ENCODE measurements around the gene TAF10. TPM values are rescaled to one million over a fixed set of nuclear protein-coding genes. Genes with fewer than 3 reads are reported as not detected.

The TAF10 gene
- 100 to 1,000 TPM; 159 to 161 TPM for total RNA-seq

DNA sequence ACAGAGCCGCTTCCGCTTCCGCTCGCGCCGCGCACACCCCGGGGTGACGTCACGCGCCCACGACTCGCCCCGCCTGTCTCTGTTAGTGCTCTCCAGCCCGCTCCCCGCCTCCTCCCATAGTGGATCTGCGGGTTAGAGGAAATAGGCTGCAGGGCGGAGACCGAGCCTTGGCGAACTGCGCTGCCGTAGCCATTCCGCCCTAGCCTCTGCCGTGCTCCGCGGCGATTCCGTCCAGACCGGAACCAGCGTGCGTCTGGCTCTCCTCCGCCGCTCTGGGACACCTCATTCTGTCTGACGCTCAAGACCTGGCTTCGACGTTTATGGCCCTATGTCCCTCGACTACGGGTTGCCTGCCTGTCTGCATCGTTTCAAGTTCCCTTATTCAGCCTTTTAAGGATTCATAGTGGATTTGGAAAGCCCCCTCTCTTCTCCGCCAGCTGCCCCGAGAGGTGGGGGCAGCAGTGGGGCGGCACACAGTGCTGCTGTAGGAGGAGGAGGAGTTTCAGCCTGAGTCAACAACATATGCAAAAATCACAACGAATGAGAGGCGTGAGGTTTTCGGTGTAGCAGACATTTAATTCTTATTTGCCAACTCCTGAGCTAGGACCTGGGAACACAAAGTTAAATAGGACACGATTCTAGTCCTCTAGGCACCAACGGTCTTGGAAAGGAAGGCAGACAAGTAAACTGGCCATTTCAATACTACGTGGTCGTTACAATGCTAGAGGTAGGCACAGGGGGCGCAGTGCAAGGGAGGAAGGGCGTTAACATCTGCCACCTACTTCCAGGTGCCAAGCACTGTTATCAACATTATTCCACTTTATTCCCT lies at the start of gene TAF10:
Gene TAF10, minus strand, starts transcription at position 4 of the 829 bp plus-strand sequence. CDS start 27 bp downstream, outside the sequence.
- peak within 1 kb of the TSS; percentile 88 for H3K4me3 Mint-ChIP-seq
- H3K4me1 Mint-ChIP-seq = peaks cover 47% of the 10 kb centered on the region
- no peaks in the 10 kb centered on the region for H3K27me3 Mint-ChIP-seq
- ChIA-PET POLR2A (interaction anchor here (0.7 to 3.6 kb wide), 27 partner anchors 9 to 923 kb away, joined by 3 to 37 read pairs (median 4); partner anchors contain the start of genes APBB1, ARFIP2, ILK and MRPL17), CTCF (interaction anchor here (0.6 to 3.1 kb wide), 15 partner anchors 8 to 234 kb away, joined by 3 to 30 read pairs (median 3); partner anchors contain the start of genes ARFIP2, ILK, MRPL17 and RRP8)
- peak; percentile 96 for DNase-seq
- peak within 1 kb of the TSS; percentile 87 for H3K27ac Mint-ChIP-seq
- H3K36me3 Mint-ChIP-seq (ENCODE audit: low read depth) = peaks cover 59% of the 10 kb centered on the region
- no peaks in the 10 kb centered on the region for H3K9me3 Mint-ChIP-seq

DNA sequence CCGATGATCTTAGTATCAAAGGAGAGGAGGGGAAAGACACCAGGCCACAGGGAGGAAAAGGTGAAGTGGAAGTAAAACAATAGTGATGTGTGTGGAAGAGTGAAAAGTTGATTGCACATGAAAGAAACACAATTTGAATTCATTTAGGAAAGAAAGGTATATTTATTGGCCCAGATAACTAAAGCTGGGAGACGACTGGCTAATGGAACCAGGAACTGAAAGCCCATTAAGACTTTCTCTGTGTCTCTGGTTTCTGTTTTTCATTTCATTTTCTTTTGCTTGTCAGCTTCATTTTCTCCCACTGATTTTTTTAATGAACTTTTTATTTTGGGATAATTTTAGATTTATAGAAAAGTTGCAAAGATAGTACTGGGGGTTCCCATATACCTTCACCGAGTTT lies 48.7 kb upstream of the TAF10 start:
- H3K27ac Mint-ChIP-seq = no peak overlapping the region
- H3K27me3 Mint-ChIP-seq = peaks cover 24% of the 10 kb centered on the region
- H3K36me3 Mint-ChIP-seq (ENCODE audit: low read depth) = no peaks in the 10 kb centered on the region
- peaks cover 7% of the 10 kb centered on the region for H3K4me1 Mint-ChIP-seq
- no peak for DNase-seq
- CTCF ChIA-PET = no interaction called here
- no peak overlapping the region for H3K4me3 Mint-ChIP-seq
- H3K9me3 Mint-ChIP-seq = no peaks in the 10 kb centered on the region
- POLR2A ChIA-PET = interaction anchor here (3.3 kb wide), 1 partner anchor 42 kb away, joined by 15 read pairs; the partner anchor contains the start of gene TPP1

- Mint-ChIP-seq H3K4me3 (no peak overlapping the region), H3K27ac (no peak overlapping the region), H3K9me3 (no peaks in the 10 kb centered on the region), H3K36me3 (ENCODE audit: low read depth) (no peaks in the 10 kb centered on the region), H3K27me3 (peaks cover 21% of the 10 kb centered on the region), H3K4me1 (peaks cover 4% of the 10 kb centered on the region)
- ChIA-PET POLR2A (interaction anchor here (3.3 kb wide), 1 partner anchor 40 kb away, joined by 15 read pairs; the partner anchor contains the start of gene TPP1), CTCF (interaction anchor here (1.2 to 2.2 kb wide), 2 partner anchors 10 to 12 kb away, joined by 3 to 8 read pairs; no protein-coding TSS in a partner anchor)
- DNase-seq = no peak
Observed at GRCh38 chr11:6658647-6659046, 46.6 kb upstream of the TAF10 start.

DNA sequence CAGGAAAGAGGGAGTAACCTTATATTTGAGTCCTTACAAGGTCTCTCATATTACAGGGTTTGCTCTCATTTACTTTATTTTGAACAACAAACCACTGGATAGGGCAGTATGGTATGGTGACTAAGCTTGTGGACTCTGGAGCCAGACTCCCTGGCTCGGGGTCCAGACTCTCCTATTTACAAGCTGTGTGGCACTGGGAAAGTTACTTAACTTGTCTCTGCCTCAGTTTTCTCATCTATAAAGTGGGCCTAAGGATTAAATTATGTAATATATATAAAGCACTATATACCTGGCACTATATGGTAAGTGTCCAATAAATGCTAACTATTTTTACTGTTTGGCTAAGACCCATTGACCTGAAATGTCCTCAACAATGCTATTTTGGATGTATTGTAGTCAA lies 45.3 kb upstream of the TAF10 start:
- Mint-ChIP-seq H3K27me3 (peaks cover 18% of the 10 kb centered on the region), H3K27ac (no peak overlapping the region), H3K9me3 (no peaks in the 10 kb centered on the region), H3K4me1 (peaks cover 3% of the 10 kb centered on the region), H3K4me3 (no peak overlapping the region), H3K36me3 (ENCODE audit: low read depth) (no peaks in the 10 kb centered on the region)
- DNase-seq = no peak
- CTCF ChIA-PET = interaction anchor here (0.9 to 2.2 kb wide), 3 partner anchors 11 to 98 kb away, joined by 3 to 8 read pairs (median 3); partner anchors contain the start of gene TPP1
- POLR2A ChIA-PET = no interaction called here

DNA sequence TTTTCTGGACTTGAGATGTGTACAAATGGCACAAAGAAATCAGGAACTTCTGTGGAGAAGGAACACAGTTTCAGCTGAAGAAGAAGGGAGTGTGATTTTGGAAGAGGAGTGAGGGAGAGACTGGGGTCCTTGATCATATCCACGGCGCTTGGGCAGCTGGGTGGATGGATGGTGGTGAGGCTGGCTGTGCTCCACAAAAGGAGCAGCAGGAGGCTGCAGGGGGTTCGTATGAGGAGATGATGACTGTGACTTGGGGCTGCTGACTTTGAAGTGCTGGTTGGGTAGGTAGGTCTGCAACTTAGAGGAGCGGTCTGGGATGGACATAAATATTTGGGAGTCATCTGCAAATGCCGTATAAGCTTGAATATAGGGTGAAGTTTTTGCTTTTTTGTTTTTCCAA lies 44.9 kb upstream of the TAF10 start:
- Mint-ChIP-seq H3K4me3 (no peak overlapping the region), H3K36me3 (ENCODE audit: low read depth) (no peaks in the 10 kb centered on the region), H3K27me3 (peaks cover 18% of the 10 kb centered on the region), H3K9me3 (no peaks in the 10 kb centered on the region), H3K27ac (no peak overlapping the region), H3K4me1 (peaks cover 3% of the 10 kb centered on the region)
- ChIA-PET POLR2A (no interaction called here), CTCF (interaction anchor here (0.9 to 2.2 kb wide), 4 partner anchors 11 to 98 kb away, joined by 3 to 8 read pairs (median 3); partner anchors contain the start of gene TPP1)
- DNase-seq = no peak

DNA sequence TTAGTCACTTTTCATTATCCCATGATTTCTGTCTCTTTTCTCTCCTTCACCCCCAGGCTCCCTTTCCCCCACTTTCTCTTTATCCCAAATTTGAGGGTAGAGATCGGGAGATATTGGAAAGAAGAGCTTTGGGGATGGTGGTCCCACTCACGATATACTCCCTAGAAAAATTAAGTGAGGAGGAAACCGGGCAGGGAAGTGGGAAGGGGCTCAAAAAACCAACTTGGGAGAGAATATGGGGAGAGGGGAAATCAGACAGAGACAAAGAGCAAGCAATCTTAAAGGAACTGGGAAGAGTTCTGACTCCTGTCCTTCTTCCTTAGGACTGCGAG lies 44.5 kb upstream of the TAF10 start:
- peaks cover 18% of the 10 kb centered on the region for H3K27me3 Mint-ChIP-seq
- H3K27ac Mint-ChIP-seq = no peak overlapping the region
- peaks cover 3% of the 10 kb centered on the region for H3K4me1 Mint-ChIP-seq
- no peak overlapping the region for H3K4me3 Mint-ChIP-seq
- no peaks in the 10 kb centered on the region for H3K9me3 Mint-ChIP-seq
- no peaks in the 10 kb centered on the region for H3K36me3 Mint-ChIP-seq (ENCODE audit: low read depth)
- CTCF ChIA-PET = interaction anchor here (1.0 kb wide), 1 partner anchor 14 kb away, joined by 3 read pairs; no protein-coding TSS in a partner anchor
- POLR2A ChIA-PET = no interaction called here
- no peak for DNase-seq

- H3K9me3 Mint-ChIP-seq = no peaks in the 10 kb centered on the region
- no peak for DNase-seq
- H3K27ac Mint-ChIP-seq = no peak within 1 kb of the TSS
- ChIA-PET POLR2A (no interaction called here), CTCF (interaction anchor here (1.0 kb wide), 1 partner anchor 13 kb away, joined by 3 read pairs; no protein-coding TSS in a partner anchor)
- peak within 1 kb of the TSS; percentile 37 for H3K4me3 Mint-ChIP-seq
- H3K36me3 Mint-ChIP-seq (ENCODE audit: low read depth) = no peaks in the 10 kb centered on the region
- H3K4me1 Mint-ChIP-seq = peaks cover 3% of the 10 kb centered on the region
- H3K27me3 Mint-ChIP-seq = peaks cover 18% of the 10 kb centered on the region
Observed at GRCh38 chr11:6655790-6656583, 44.0 kb upstream of the TAF10 start, which contains the start of gene DCHS1. TSS of gene DCHS1 (minus strand) at chr11:6655809. CDS start at chr11:6641613, 14,196 bp downstream.

GRCh38 chr11:6655020-6655789 lies 43.2 kb upstream of the TAF10 start:
- Mint-ChIP-seq H3K4me1 (peaks cover 3% of the 10 kb centered on the region), H3K9me3 (no peaks in the 10 kb centered on the region), H3K27ac (no peak overlapping the region), H3K4me3 (no peak overlapping the region), H3K27me3 (peaks cover 18% of the 10 kb centered on the region), H3K36me3 (ENCODE audit: low read depth) (no peaks in the 10 kb centered on the region)
- no peak for DNase-seq
- CTCF ChIA-PET = no interaction called here
- POLR2A ChIA-PET = no interaction called here

GRCh38 chr11:6654281-6655019 lies 42.4 kb upstream of the TAF10 start:
- Mint-ChIP-seq H3K36me3 (ENCODE audit: low read depth) (no peaks in the 10 kb centered on the region), H3K9me3 (no peaks in the 10 kb centered on the region), H3K27ac (no peak overlapping the region), H3K4me3 (no peak overlapping the region), H3K27me3 (peaks cover 18% of the 10 kb centered on the region), H3K4me1 (peaks cover 3% of the 10 kb centered on the region)
- no peak for DNase-seq
- CTCF ChIA-PET = no interaction called here
- POLR2A ChIA-PET = no interaction called here

DNA sequence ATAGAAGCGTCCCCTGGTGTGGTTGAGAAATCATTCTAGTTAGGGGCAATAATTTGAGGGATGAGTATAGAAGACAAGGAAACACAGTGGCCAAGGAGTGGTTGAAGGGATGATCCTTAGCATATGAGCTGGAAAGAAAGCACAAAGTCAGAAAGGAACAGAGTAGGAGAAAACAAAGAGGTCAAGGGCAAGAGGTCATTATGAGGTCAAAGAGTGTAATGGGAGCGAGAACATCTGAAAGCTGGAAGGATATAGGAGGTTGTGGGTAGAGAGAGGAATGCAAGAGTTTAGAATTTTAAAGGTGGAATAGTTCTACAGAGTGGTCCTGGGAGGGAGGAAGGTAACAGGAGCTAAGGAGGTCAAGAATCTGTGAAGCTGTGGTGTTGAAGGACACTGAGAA lies 41.6 kb upstream of the TAF10 start:
- no peak for DNase-seq
- peaks cover 18% of the 10 kb centered on the region for H3K27me3 Mint-ChIP-seq
- H3K9me3 Mint-ChIP-seq = no peaks in the 10 kb centered on the region
- POLR2A ChIA-PET = no interaction called here
- H3K36me3 Mint-ChIP-seq (ENCODE audit: low read depth) = no peaks in the 10 kb centered on the region
- H3K4me1 Mint-ChIP-seq = peaks cover 3% of the 10 kb centered on the region
- CTCF ChIA-PET = no interaction called here
- no peak overlapping the region for H3K4me3 Mint-ChIP-seq
- H3K27ac Mint-ChIP-seq = no peak overlapping the region

DNA sequence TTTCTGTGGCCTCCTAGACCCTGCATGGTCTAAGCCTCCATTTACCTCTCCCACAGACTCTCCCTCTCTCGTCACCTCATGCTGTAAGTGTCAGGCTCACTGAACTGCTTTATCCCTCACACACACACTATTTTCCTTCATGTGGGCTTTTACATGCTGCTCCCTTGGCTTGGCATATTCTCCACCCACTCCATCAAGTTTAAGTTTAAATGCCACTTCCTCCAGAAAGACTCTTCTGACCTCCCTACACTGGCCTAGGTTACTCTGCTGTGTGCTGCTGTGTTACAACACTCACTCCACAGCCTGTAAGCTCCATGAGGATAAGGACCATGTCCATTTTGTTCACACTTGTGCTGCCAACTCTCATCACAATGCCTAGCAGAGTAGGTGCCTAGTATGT lies 41.1 kb upstream of the TAF10 start:
- H3K4me3 Mint-ChIP-seq = no peak overlapping the region
- H3K27me3 Mint-ChIP-seq = peaks cover 18% of the 10 kb centered on the region
- H3K9me3 Mint-ChIP-seq = no peaks in the 10 kb centered on the region
- H3K27ac Mint-ChIP-seq = no peak overlapping the region
- no peaks in the 10 kb centered on the region for H3K36me3 Mint-ChIP-seq (ENCODE audit: low read depth)
- peaks cover 3% of the 10 kb centered on the region for H3K4me1 Mint-ChIP-seq
- no peak for DNase-seq
- CTCF ChIA-PET = no interaction called here
- POLR2A ChIA-PET = no interaction called here

DNA sequence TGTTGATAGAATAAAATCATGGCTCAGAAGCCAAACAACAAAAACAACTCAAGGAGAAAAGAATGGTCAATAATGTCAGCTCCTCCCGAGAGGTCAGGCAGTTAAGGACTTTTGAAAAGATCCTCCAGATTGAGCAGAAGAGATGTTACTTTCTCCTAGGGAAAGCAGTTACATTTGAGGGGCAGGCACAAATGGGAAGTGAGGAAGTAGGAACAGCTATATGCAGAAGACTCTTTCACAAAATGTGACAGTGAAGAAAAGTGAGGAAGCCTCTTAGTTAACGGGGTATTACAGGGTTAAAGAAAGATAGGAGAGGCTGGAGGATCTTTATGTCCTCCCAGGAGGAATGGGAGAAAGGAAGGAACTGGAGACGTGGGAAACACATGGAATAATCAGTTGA lies 40.2 kb upstream of the TAF10 start:
- CTCF ChIA-PET = interaction anchor here (0.6 to 1.2 kb wide), 2 partner anchors 33 to 50 kb away, joined by 3 read pairs; partner anchors contain the start of gene TPP1

More for the DNA sequence above, 40.2 kb upstream of the TAF10 start:
- no peaks in the 10 kb centered on the region for H3K36me3 Mint-ChIP-seq (ENCODE audit: low read depth)
- peaks cover 3% of the 10 kb centered on the region for H3K4me1 Mint-ChIP-seq
- no peaks in the 10 kb centered on the region for H3K9me3 Mint-ChIP-seq
- no peak overlapping the region for H3K27ac Mint-ChIP-seq
- POLR2A ChIA-PET = no interaction called here
- no peak for DNase-seq
- H3K27me3 Mint-ChIP-seq = peaks cover 13% of the 10 kb centered on the region
- H3K4me3 Mint-ChIP-seq = no peak overlapping the region
